Nephron progenitor cell (in vitro differentiated cells): ENCODE results near the gene C12orf43.
"Not testable (repeated sequence)": the region's sequence is repeated elsewhere in the genome, so short reads cannot be mapped to it uniquely, and the experiment has no call there.

Experiments
- DNase-seq: peaks from one replicate; pipeline ENCODE4 v3.0.0; 2021
- H3K27ac Mint-ChIP-seq: 2 replicates; pipeline ENCODE4 v1.8.0; 2021; ENCODE audit warnings: mild to moderate bottlenecking, moderate library complexity, mixed read lengths
- H3K27me3 Mint-ChIP-seq: 2 replicates; pipeline ENCODE4 v1.8.0; 2021; ENCODE audit warnings: mild to moderate bottlenecking, low read depth, mixed read lengths; ENCODE audit not compliant: poor library complexity
- H3K36me3 Mint-ChIP-seq: 2 replicates; pipeline ENCODE4 v1.8.0; 2021; ENCODE audit warnings: low read depth, mixed read lengths
- H3K4me1 Mint-ChIP-seq: 2 replicates; pipeline ENCODE4 v1.8.0; 2021; ENCODE audit warnings: mixed read lengths
- H3K4me3 Mint-ChIP-seq: 2 replicates; pipeline ENCODE4 v1.8.0; 2021; ENCODE audit warnings: mild to moderate bottlenecking, moderate library complexity, mixed read lengths
- H3K9me3 Mint-ChIP-seq: 2 replicates; pipeline ENCODE4 v1.8.0; 2021; ENCODE audit warnings: mild to moderate bottlenecking, moderate library complexity, mixed read lengths
- TF ChIP-seq, protein P1 (sequence below): fragments of 200-600 bp; sonication (generic); IDR thresholded peaks from 2 replicates; pipeline ENCODE4 v1.5.0; 2021; ENCODE audit warnings: antibody characterized with exemption

The C12orf43 gene

DNA sequence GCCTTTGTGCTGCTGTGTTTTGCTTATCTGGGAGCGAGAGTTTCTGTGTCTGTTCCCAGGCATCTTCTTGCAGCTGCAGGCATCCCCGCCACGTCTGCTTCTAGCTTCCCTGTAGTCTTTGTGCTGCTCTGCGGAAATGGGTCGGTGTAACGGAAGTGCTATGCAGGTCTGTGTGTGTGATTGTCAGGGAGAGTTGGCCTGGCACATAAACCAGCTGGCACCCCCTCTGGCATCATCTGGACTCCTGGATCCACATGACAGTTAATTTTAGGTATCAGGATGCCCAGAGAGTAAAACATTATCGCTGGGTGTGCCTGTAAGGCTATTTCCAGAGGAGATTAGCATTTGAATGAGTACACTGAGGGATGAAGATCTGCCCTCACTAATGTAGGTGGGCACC lies 32.2 kb upstream of the C12orf43 start:
- no peaks in the 10 kb centered on the region for H3K4me1 Mint-ChIP-seq
- no peak overlapping the region for H3K27ac Mint-ChIP-seq
- no peaks in the 10 kb centered on the region for H3K36me3 Mint-ChIP-seq
- no peak for DNase-seq
- no peaks in the 10 kb centered on the region for H3K9me3 Mint-ChIP-seq
- TF ChIP-seq, protein P1, sequence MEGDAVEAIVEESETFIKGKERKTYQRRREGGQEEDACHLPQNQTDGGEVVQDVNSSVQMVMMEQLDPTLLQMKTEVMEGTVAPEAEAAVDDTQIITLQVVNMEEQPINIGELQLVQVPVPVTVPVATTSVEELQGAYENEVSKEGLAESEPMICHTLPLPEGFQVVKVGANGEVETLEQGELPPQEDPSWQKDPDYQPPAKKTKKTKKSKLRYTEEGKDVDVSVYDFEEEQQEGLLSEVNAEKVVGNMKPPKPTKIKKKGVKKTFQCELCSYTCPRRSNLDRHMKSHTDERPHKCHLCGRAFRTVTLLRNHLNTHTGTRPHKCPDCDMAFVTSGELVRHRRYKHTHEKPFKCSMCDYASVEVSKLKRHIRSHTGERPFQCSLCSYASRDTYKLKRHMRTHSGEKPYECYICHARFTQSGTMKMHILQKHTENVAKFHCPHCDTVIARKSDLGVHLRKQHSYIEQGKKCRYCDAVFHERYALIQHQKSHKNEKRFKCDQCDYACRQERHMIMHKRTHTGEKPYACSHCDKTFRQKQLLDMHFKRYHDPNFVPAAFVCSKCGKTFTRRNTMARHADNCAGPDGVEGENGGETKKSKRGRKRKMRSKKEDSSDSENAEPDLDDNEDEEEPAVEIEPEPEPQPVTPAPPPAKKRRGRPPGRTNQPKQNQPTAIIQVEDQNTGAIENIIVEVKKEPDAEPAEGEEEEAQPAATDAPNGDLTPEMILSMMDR: no peak
- no peak overlapping the region for H3K4me3 Mint-ChIP-seq
- H3K27me3 Mint-ChIP-seq: peaks cover 36% of the 10 kb centered on the region

DNA sequence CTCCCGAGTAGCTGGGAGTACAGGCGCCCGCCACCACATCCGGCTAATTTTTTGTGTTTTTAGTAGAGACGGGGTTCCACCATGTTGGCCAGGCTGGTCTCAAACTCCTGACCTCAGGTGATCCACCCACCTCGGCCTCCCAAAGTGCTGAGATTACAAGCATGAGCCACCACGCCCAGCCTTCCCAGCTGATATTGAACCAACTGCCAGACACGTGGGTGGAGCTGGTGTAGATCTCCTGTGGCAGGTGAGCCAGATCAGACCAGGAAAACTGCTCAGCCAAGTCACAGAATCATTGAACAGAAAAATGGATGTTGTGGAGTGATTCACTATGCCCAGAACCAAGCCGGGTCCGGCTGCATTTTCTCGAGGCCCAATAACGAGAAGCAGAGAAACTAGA lies 31.1 kb upstream of the C12orf43 start:
- H3K4me1 Mint-ChIP-seq, H3K9me3 Mint-ChIP-seq, H3K27ac Mint-ChIP-seq, H3K36me3 Mint-ChIP-seq, H3K4me3 Mint-ChIP-seq, DNase-seq: not testable (repeated sequence)
- H3K27me3 Mint-ChIP-seq: peaks cover 45% of the 10 kb centered on the region

DNA sequence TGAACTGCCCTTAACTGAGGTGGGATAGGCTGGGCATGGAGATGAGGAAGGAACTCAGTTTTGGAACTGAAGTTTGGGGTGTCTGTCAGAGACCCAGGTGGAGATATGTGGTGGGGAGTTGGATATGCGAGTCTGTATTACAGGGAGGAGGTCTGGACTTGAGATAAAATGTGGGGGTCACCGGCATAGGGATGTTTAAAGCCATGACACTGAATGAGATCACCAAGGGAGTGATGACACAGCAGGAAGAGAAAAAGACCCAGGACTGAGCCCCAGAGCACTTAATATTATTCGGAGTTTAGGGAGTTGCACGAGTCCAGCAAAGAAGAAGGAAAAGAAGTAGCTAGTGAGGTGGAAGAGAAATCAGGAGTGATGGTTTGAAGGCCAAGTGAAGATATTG lies 26.8 kb upstream of the C12orf43 start:
- Mint-ChIP-seq H3K27ac (no peak overlapping the region), H3K36me3 (no peaks in the 10 kb centered on the region), H3K27me3 (peaks cover 70% of the 10 kb centered on the region), H3K4me1 (no peaks in the 10 kb centered on the region), H3K4me3 (no peak overlapping the region), H3K9me3 (no peaks in the 10 kb centered on the region)
- TF ChIP-seq, protein P1: no peak
- no peak for DNase-seq

DNA sequence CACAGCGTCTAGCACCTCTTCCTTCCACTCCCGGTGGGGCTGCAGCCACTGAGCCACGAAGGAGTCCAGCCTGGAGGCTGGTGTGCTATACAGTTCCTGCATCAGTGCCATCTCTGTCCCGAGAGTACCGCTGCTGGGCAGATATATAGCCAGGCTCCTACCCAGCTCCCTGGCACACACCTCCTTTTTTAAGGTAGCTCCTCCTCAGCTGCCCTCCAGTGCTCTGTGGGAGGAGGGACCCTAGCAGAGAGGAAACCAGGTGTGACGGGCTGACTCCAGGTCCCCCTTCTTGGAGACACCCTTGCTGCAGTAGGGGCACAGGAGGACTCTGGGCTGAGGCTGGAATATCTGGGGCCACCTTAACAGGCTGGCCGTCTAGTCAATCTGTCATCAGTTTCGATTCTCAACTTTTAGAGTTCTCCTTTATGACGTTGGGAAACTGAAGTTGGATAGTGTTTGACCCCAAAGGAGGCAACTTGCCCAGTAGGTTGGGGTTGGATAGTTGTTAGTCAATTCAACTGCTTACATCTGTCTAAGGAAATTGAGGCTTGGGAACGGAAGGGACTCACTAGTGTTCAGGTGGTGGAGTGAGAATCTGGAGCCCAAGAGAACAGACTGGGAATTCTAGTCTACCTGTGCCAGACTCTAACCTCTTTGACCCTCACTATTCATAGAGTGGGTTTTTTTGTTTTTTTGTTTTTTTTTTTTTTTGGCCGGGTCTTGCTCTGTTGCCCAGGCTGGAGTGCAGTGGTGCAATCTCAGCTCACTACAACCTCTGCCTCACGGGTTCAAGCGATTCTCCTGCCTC lies 22.8 kb upstream of the C12orf43 start, which contains the start of gene OASL:
TSS of gene OASL (minus strand) at position 386 of the 808 bp plus-strand sequence. CDS start at position 111, 275 bp downstream.
- no peak within 1 kb of the TSS for H3K4me3 Mint-ChIP-seq
- H3K27ac Mint-ChIP-seq: no peak within 1 kb of the TSS
- DNase-seq: no peak
- H3K9me3 Mint-ChIP-seq: no peaks in the 10 kb centered on the region
- TF ChIP-seq, protein P1: no peak
- peaks cover 48% of the 10 kb centered on the region for H3K27me3 Mint-ChIP-seq
- no peaks in the 10 kb centered on the region for H3K36me3 Mint-ChIP-seq
- peaks cover 6% of the 10 kb centered on the region for H3K4me1 Mint-ChIP-seq

DNA sequence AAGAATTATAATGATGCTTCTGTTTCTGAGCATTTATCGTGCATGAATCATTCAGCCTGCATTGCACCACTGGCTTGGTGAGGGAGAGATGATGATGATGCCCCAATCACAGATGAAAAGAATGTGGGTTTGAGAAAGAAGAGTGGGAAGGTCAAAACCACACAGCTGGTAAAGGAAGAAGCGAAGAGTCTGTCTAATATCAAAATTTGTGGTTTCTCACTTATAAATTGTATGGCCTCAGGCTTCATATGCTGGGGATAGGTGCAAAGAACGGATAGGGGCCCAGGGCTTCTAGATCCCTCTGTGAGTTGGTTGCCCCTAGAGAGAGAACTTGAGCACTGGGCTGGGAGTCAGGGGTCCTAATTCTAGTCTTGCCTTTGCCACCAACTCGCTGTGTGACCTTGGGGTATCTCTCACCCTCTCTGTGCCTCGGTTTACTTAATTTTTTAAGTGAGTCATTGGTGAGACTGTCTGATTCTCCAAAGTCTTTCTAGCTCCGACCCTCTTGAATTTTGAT lies 20.6 kb upstream of the C12orf43 start:
- Mint-ChIP-seq H3K9me3 (no peaks in the 10 kb centered on the region), H3K27me3 (peaks cover 41% of the 10 kb centered on the region), H3K36me3 (no peaks in the 10 kb centered on the region), H3K4me3 (no peak overlapping the region), H3K27ac (no peak overlapping the region), H3K4me1 (peaks cover 6% of the 10 kb centered on the region)
- DNase-seq: no peak
- TF ChIP-seq, protein P1: no peak

DNA sequence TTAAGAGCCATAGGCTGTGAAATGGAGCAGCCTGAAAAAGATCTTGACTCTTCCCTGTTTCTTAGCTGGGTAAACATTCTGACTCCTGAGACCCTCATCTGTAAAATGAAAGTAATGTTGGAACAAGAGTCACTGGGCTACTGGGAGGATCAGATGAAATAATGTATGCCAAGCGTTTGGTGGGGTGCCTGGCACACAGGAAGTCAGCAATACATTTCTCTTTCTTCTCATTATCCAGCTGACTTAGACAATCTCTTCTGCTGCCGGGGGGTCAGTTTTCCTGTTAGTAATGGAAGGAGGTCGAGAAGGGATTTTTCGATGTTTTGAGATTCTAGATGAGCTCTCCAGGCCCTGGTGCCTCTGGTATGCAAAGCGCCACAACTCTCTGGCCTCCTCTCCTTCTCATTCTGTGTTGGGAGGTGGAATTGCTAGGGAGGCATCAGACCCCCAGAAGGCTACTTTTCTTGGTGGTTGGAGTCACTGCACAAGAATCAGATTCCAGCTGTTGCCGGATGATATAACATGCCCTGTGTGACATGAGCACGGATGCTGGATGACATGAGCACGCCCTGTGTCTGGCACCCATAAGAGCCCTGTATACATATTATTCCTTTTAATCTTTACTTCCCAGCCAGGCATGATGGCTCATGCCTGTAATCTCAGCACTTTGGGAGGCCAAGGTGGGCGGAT lies 18.5 kb upstream of the C12orf43 start:
- Mint-ChIP-seq H3K36me3 (no peaks in the 10 kb centered on the region), H3K27me3 (peaks cover 30% of the 10 kb centered on the region), H3K27ac (peak overlapping the region; percentile 17), H3K4me3 (no peak overlapping the region), H3K4me1 (peaks cover 6% of the 10 kb centered on the region), H3K9me3 (no peaks in the 10 kb centered on the region)
- TF ChIP-seq, protein P1: no peak
- DNase-seq: no peak
